HG03064 (cell line): Measurements from ENCODE around the gene HCCS.

ENCODE experiments used
- ATAC-seq: cut with Tn5 transposase; IDR thresholded peaks from one replicate; pipeline ENCODE4 v1.9.1; 2021; ENCODE audit warnings: low read depth; ENCODE audit not compliant: unreplicated experiment

The HCCS gene

DNA sequence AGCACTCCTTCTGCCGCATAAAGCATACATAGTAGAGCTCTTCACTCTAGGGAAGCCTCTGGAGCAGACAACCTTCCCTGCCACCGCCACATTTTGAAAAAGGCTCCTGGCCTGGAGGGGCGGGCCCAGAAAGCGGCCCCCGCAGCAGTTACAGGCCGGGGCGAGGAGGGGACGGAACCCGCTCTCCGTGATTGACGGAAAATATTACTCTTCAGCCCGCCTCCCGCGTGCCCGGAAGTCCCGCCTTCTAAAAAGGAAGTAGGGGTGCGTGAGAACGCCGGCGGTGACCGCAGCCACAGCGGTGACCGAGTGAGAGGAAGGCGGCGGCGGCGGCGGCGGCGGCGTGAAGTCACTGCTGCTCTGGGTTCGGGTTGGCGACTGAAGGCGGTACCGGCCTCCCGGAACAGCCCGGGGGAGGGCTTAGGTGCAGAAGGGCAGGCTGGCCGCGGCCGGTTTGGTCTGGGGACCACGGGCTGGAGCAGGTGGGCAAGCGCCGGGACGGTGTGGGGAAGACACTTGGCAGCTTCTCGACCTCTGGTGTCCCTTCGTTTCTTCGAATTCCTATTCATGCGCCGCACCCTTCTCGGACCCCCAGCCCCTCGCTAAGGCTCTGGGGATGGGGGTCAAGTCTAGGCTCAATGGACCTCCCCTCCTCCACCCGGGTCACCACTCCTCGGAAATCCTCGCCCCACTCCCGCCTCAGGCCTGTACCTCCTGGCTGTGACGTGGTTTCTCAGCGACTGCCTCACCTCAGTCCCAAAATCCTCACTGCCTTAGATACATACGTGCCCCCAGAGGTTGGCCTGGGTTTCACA, at the start of gene HCCS:
Gene HCCS (plus strand): TSS at position 296 of the 815 bp plus-strand sequence. CDS start 729 bp downstream, outside the sequence.
- peak; percentile 82 for ATAC-seq

DNA sequence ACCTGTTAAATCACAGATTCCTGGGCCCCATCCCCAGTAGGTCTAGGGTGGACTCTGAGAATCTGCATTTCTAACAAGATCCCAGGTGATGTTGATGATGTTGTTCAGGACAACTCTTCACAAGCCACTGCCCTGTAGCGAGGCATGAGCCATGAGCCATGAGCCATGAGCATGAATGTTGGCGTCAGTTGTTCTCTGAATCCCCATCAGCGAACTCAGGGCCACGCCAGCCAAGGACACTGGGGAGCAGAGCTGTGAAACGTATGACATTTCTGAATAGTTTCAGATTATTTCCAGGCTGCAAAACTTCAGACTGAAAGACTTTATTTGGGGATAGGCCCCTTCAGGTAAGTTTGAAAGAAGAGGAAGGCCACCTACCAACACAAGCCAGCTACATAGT, 46.9 kb upstream of the HCCS start:
- no peak for ATAC-seq

DNA sequence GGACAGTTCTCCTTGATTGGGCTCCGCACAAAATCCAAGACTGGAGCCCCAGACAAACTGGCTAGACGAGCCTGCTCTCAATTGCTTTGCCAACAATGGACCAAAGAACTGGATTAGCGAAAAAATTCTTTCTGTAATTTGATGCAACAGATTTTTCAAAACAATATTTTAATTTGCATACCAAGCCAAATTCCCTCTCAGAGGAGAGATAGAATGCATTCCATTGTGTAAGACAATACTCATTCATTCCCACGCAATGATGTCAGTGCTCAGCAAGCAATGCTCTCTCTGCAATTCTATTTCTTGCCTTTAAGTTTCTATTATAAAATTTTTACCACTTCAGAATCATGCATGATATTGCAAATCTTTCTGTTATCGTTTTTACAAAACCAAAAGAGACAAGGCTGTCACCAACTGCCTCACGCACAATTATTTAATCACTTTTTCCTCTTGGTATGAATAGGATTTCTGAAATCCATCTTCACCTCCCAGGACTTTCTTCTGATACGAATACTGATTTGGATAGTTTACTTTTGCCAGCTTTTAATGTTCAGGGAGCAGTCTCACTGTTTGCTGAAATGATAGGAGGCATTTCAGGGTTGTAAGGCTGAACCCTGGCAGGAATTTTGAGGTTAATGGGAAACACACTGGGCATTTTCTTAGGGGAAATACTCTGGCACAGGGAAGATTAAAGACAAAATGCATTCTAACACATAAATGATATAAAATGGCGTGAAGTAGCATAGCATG, 46.1 kb upstream of the HCCS start:
- no peak for ATAC-seq

DNA sequence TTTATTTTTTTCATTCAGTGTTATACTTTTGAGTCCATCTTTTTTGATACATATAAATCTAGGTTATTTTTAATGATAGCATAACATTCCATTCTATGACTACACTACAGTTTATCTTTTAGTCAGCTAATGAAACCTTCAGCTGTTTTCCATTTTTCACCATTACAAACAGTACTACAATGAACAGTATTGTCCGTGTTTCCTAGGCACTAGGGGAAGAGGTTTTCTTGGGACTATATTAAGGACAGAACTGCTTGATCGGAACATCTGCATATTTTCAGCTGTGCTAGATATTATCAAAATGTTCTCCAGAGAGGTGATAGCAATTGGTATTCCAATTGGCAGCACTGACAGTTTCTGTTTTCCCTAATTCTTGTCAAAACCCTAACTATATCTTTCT, 44.3 kb upstream of the HCCS start:
- no peak for ATAC-seq

DNA sequence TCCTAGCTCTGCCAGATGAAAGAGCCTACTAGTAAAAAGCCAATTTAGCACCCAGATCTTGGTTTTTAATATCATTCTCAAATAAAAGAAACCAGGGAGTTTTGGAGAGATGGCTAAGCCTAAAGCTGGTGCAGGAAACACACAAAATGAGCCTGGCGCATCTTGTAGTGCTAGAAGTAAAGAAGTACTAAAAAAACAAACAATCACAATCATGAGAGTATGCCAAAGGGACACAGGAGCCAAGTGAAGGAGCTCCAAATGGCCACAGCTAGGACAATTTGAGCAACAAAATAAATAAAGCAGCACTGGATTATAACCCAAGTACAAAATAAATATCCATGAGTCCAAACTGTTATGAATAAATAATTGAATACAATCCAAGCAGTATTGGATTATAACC, 37.8 kb upstream of the HCCS start:
- ATAC-seq = no peak

DNA sequence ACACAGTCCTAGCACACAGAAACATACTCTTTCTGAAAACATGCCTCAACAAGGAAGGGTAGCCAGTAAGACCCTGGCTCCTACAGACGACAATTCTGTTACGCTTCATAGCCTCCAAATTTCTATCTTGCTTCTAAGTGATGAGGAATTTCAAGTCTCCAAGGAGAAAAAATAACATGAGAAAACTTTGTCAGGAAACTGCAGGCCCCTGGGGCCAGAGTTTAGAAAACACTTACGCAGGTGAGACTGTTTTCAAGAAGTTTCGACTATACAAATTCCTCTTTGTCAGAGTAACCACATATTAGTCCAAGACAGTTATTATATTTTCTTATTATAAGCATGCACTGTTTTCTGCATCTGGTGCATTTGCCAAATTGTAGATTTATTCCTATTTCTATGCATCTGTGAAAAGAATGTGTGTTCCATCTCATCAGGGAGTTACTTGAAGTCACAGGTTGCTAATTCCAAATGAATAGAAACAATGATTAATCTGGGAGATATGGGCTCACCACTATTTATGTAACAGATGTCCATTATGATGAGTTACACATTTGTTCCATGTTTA, 30.3 kb upstream of the HCCS start:
- ATAC-seq = no peak

DNA sequence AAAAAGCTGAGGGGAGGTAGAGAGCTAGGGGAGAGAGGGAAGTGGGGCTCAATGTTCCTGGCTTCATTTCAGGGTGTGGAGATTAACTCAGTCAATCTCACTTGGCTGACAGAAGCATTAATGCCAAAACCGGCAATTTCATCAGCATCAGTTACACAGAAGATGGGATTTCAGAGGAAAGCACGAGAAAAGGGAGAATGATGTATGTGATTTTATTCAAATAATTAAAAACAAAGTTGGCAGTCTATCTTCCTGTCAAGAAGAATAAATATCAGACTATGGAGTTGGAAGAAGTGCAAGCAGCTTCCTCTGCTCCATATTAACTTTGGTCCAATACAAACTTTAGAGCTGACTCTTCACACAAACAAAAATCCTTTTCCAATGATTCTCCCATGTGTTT, 29.6 kb upstream of the HCCS start:
- no peak for ATAC-seq

DNA sequence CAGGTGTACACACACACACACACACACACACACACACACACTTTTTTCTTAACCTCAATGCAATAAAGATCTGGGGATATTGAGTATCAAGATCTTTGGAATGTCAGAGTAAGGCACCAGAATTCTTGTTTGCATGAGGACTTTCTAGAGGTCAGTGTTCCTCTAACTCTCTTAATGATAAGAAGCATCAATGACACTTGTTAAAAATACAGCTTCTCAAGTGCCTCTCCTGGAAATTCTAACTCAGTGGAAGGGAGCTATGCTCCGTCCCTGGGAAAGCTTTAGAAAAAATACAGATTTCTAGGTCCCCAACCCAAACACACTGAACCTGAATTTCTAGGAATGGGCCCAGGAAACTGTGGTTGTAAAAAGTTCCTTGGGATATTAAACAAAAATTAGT, 25.8 kb upstream of the HCCS start:
- no peak for ATAC-seq

DNA sequence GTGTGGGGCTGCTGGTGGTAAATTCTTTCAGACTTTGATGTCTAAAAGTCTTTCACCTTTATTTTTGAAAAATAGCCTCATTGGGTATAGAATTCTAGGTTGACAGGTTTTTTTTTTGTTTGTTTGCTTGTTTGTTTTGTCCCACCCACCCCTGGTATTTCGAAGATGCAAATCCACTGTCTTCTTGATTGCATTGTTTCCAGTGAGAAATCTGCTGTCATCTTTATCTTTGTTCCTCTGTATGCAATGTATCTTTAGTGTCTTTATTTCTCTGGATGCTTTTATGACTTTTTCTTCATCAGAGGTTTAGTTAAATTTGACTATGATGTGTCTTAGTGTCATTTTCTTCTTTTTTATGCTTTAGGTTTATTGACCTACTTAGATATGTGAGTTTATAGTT, 21.3 kb upstream of the HCCS start:
- no peak for ATAC-seq

DNA sequence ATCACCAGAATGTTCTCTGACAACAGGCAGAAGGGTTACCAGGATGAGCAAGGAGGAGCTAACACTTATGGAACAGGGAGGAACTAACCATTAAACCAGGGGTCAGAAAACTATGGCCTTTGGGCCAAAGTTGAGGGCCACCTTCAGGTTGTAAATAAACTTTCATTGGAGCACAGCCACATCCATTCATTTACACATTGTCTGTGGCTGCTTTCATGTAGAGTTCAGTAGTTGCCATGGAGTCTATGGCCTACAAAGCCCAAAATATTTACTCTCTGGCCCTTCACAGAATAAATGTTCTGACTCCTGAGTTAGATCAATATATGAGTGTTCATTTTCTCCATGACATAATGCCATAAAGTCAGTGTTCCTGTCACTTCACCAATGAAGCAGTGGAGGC, 13.2 kb upstream of the HCCS start:
- ATAC-seq = no peak

DNA sequence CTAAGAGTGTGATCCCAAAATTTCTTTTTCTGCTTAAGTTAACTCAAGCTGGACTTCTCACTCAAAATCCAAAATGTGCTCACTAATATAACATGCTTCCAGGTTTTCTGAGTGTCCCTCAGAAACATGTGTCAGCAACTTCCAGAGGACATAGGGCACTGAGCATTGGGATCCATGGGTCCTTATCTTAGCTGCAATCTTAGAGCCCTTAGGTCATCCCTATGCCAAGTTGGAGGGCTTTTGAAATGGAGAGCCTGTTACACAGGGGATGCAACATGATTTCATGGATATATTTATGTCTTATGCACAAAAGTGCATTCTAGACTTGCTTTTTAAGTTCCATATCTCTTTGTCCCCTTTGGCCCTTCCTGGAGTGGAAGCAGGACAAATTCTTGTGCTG, 11.7 kb upstream of the HCCS start:
- ATAC-seq = no peak

DNA sequence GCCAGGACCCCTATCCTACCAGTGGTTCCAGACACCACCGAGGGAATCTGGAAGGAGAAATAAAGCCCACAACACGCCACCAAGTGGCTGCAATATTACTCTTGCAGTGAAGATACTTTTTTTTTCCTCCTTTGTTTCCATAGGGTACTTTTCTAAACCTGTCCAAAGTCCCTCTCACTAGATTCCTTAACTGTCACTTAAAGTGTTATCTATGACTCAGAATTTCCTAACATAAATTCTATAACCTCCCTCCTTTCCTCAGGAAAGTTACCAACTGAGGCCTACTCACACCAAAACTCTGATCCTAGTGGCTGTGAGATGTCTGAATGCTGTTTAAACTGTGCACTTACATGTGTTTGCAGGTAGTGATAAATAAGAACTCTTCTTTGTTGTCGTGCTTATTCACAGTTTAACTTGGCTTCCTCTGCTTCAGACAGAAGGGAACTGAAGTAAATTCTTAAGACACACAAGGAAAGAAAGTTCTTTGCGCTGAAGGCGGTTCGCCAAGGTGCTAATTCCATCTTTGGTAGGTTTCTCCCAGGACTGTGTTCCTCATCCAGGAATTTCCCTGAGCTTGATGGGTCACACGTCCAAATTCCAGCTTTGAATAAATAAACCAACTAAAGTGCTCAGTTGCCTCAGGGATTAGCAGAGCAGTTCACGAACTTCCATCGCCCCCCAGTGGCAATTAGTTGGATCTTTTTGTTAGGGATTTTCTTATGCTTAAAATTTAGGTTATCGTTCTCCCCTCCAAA, 10.7 kb upstream of the HCCS start:
- no peak for ATAC-seq

DNA sequence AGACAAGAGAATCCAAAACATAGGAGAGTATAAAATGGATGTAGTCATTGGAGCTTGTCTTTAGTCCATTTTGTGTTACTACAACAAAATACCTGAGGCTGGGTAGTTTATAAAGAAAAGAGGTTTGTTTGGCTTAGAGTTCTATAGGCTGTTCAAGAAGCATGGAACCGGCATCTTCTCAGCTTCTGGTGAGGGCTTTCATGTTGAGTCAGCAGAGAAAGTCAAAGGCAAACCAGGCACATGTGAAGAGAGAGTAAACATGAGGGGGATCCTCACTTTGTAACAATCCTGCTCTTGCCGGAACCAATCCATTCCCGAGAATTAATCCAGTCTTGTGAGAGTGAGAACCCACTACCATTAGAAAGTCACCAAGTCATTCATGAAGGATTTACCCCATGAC, 8.1 kb upstream of the HCCS start:
- no peak for ATAC-seq

DNA sequence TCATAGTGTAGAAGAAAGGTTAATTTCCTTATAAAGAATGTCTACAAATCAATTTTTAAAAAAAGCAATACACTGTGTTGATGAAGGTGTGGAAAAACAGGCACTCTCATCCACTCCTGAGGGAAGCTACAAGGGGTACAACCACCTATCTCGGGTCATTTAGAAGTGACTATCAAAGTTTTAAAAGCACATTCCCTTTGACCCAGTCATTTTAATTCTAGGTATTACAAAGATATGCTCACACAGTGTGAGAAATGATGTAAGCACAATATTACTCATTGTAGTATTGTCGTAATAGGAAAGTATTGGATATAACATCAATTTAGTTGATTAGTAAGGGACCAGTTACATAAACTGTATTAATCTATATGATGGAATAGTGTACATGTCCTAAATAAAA, 7.4 kb upstream of the HCCS start:
- ATAC-seq = no peak

DNA sequence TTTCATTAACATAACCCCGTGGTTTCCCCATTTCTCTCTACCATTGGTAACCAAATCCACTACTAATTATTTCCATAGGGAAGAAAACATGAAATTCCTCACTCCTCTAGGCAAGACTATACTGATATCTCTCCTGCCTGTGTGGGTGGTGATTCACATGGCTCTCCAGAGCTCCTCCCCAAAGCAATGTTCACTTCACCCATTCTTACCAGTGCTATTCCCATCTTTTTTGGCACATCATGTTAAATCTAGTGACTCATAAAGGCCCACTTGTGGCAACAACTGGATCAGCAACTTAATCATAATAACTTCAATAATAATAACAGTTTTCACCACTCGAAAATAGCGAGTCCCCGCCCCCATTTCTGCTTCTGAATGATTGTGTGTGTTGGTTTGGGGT, 6.1 kb upstream of the HCCS start:
- no peak for ATAC-seq

DNA sequence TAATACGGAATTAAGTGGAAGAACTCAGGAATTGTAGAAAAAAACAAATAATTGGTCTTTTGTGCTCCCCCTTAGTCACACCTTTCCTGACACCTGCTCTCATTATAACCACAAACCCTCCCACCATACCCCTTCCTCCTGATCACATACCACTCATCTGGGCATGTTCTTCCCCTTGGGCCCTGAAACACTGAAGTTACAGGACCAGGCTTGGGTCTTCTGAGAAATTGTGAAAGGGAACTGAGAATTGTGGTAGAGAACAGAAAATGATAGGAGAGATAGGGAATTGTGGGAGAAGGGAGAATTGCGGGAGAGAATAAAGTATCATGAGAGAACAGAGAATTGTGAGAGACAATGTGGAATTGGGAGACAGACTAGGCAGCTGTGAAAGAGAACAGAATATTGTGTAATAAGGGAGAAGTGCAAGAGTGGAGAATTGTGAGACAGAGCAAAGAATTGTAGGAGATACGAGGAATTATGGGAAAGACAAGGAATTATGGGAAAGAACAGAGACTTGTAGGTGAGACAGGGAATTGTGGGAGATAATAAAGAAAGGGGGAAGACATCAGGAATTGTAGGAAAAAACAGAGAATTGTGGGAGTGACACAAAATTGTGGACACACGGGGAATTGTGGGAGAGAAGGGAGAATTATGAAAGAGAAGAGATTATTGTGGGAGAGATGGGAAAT, 2.7 kb upstream of the HCCS start:
- ATAC-seq = no peak

DNA sequence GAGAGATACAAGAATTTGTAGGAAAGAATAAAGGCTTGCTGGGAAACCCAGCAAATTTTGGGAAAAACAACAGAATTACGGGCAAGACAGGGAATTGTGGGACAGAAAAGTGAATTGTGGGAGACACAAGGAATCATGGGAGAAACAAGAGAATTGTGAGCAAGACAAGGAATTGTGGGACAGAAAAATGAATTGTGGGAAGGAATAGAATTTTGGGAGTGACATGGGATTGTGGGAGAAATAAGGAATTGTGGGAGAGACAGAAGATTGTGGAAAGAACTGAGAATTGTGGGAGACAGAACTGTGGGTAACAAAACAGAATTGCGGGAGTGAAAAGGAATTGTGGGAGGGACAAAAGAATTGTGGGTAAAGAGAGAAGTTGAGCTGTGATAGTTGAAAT, 1.2 kb upstream of the HCCS start:
- no peak for ATAC-seq

DNA sequence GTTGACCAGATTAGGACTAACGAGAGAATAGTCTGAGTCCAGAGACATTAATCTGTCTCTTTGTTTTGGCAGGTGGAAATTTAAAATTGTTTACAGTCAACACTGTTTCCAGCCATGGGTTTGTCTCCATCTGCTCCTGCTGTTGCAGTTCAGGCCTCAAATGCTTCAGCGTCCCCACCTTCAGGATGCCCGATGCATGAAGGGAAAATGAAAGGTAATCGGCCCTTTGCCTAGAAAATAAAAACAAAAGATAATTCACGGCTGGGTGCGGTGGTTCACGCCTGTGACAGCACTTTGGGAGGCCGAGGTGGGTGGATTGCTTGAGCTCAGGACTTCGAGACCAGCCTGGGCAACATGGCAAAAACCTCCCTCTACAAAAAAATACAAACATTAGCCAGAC, 815 bp downstream of the HCCS start:
- ATAC-seq = no peak

DNA sequence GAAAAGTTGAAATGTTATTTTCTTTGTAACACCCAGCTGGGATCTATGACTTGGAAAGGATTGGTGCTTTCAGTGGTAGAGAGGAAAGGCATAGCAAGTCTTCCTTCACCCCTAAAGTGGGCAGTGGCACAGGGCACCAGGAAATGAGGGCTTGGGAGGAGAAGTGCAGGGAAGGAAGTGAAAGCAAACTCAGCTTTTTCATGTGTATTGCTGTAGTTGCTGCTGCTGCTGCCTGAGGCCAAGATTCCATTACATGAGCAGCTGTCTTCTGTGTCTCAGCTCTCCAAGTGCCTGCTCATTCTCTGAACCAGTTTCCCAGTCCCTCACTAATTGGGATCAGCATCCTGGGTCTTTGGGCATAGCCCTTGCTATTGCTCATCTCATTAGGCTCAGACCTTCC, 2.6 kb downstream of the HCCS start:
- ATAC-seq = no peak

DNA sequence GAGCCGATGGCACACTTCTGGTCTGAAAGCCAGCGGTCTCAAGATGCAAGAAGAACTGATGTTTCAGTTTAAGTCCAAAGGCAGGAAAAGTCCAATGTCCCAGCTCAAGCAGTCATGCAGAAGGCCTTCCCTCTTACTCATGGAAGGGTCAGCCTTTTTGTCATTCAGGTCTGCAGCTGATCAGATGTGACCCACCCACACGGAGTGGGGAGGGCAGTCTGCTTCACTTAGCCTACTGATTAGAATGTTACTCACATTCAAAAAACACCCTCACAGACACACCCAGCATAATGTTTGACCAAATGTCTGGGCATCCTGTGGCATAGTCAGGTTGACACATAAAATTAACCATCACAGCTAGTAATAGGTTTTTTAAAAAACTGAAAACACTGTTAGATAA, 6.6 kb downstream of the HCCS start:
- no peak for ATAC-seq
